ENCODE measurements around the gene STUB1.
A peak's percentile ranks its signal among the peaks of the same experiment; 100 is the strongest.

STUB1 gene

GRCh38 chr16:679814-680624 is at the start of gene STUB1:
STUB1 (plus strand) TSS chr16:680410; CDS start chr16:680526, 116 bp downstream.
- Histone ChIP-seq H3K79me2 (ENCODE audit: insufficient read depth, low read depth) (peaks cover 18% of the 10 kb centered on the region), H3K4me1 (ENCODE audit: low read depth, poor library complexity, severe bottlenecking) (no peaks in the 10 kb centered on the region), H2AFZ (ENCODE audit: low read depth) (peak within 1 kb of the TSS; percentile 69)

DNA sequence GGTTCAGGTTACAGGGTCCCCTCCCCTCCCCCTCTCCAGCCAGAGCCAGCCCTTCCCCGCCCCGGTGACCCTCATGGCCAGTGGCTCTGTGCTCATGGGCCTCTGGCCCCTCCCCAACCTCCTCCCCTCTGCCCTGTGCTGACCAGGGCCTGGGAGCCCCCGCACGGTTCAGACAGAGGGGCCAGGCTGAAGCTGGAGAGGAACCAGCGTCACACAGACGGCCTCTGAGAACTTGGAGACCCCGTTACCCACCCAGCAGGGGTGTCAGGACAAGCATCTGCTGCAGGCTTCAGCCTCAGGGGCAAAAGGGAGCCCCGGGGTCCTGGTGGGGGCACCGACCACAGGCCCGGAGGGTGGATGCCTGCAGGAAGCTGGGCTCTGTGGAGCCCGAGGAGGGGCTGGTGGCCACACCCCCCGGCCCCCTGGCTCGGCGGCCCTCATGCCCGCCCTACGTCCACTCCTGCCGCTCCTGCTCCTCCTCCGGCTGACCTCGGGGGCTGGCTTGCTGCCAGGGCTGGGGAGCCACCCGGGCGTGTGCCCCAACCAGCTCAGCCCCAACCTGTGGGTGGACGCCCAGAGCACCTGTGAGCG is 49.3 kb upstream of the STUB1 start, which contains the start of gene WFIKKN1:
Gene WFIKKN1, plus strand, starts transcription at position 171 of the 591 bp plus-strand sequence. Its CDS starts 269 bp downstream, at position 440.
- no peak within 1 kb of the TSS for H3K9ac ChIP-seq
- no peaks in the 10 kb centered on the region for H3K27me3 ChIP-seq (ENCODE audit: insufficient read depth, low read depth)
- H3K4me1 ChIP-seq (ENCODE audit: low read depth, poor library complexity, severe bottlenecking) = peaks cover 3% of the 10 kb centered on the region
- no peaks in the 10 kb centered on the region for H4K20me1 ChIP-seq (ENCODE audit: insufficient read depth)
- no peak within 1 kb of the TSS for H3K4me3 ChIP-seq (IDR thresholded peaks at IDR 0.05; ENCODE audit: insufficient read depth, low read depth, low read length)
- TF ChIP-seq, protein P1, sequence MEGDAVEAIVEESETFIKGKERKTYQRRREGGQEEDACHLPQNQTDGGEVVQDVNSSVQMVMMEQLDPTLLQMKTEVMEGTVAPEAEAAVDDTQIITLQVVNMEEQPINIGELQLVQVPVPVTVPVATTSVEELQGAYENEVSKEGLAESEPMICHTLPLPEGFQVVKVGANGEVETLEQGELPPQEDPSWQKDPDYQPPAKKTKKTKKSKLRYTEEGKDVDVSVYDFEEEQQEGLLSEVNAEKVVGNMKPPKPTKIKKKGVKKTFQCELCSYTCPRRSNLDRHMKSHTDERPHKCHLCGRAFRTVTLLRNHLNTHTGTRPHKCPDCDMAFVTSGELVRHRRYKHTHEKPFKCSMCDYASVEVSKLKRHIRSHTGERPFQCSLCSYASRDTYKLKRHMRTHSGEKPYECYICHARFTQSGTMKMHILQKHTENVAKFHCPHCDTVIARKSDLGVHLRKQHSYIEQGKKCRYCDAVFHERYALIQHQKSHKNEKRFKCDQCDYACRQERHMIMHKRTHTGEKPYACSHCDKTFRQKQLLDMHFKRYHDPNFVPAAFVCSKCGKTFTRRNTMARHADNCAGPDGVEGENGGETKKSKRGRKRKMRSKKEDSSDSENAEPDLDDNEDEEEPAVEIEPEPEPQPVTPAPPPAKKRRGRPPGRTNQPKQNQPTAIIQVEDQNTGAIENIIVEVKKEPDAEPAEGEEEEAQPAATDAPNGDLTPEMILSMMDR (conservative IDR thresholded peaks at IDR 0.05; ENCODE audit: low read depth, low read length) = no peak
- no peaks in the 10 kb centered on the region; the same call in 1 of the 2 replicates for H3K36me3 ChIP-seq (ENCODE audit: insufficient read depth)
- no peak within 1 kb of the TSS for H3K4me2 ChIP-seq
- peaks cover 11% of the 10 kb centered on the region; the same call in 1 of the 2 replicates for H3K79me2 ChIP-seq (ENCODE audit: insufficient read depth, low read depth)
- H3K27ac ChIP-seq = no peak within 1 kb of the TSS
- H2AFZ ChIP-seq (ENCODE audit: low read depth) = no peak within 1 kb of the TSS

More at GRCh38 chr16:679814-680624, at the start of gene STUB1:
- peak within 1 kb of the TSS; percentile 44; the same call in 1 of the 2 replicates for H3K27ac ChIP-seq
- H4K20me1 ChIP-seq (ENCODE audit: insufficient read depth) = no peaks in the 10 kb centered on the region
- peak within 1 kb of the TSS; percentile 55; the same call in 1 of the 2 replicates for H3K9ac ChIP-seq
- H3K36me3 ChIP-seq (ENCODE audit: insufficient read depth) = no peaks in the 10 kb centered on the region; the same call in 1 of the 2 replicates
- H3K4me3 ChIP-seq (IDR thresholded peaks at IDR 0.05; ENCODE audit: insufficient read depth, low read depth, low read length) = no peak within 1 kb of the TSS
- no peaks in the 10 kb centered on the region for H3K27me3 ChIP-seq (ENCODE audit: insufficient read depth, low read depth)
- TF ChIP-seq, protein P1 (conservative IDR thresholded peaks at IDR 0.05; ENCODE audit: low read depth, low read length) = no peak
- peak within 1 kb of the TSS; percentile 91 for H3K4me2 ChIP-seq

GRCh38 chr16:631808-632358 is 48.3 kb upstream of the STUB1 start:
- no peak overlapping the region for H3K9ac ChIP-seq
- TF ChIP-seq, protein P1 (conservative IDR thresholded peaks at IDR 0.05; ENCODE audit: low read depth, low read length) = no peak
- no peaks in the 10 kb centered on the region for H3K27me3 ChIP-seq (ENCODE audit: insufficient read depth, low read depth)
- peaks cover 12% of the 10 kb centered on the region; the same call in 1 of the 2 replicates for H3K79me2 ChIP-seq (ENCODE audit: insufficient read depth, low read depth)
- H4K20me1 ChIP-seq (ENCODE audit: insufficient read depth) = no peaks in the 10 kb centered on the region
- no peak overlapping the region for H3K4me3 ChIP-seq (IDR thresholded peaks at IDR 0.05; ENCODE audit: insufficient read depth, low read depth, low read length)
- no peak overlapping the region for H3K27ac ChIP-seq
- H3K4me1 ChIP-seq (ENCODE audit: low read depth, poor library complexity, severe bottlenecking) = peaks cover 3% of the 10 kb centered on the region
- H2AFZ ChIP-seq (ENCODE audit: low read depth) = no peak overlapping the region
- no peak overlapping the region for H3K4me2 ChIP-seq
- no peaks in the 10 kb centered on the region; the same call in 1 of the 2 replicates for H3K36me3 ChIP-seq (ENCODE audit: insufficient read depth)

DNA sequence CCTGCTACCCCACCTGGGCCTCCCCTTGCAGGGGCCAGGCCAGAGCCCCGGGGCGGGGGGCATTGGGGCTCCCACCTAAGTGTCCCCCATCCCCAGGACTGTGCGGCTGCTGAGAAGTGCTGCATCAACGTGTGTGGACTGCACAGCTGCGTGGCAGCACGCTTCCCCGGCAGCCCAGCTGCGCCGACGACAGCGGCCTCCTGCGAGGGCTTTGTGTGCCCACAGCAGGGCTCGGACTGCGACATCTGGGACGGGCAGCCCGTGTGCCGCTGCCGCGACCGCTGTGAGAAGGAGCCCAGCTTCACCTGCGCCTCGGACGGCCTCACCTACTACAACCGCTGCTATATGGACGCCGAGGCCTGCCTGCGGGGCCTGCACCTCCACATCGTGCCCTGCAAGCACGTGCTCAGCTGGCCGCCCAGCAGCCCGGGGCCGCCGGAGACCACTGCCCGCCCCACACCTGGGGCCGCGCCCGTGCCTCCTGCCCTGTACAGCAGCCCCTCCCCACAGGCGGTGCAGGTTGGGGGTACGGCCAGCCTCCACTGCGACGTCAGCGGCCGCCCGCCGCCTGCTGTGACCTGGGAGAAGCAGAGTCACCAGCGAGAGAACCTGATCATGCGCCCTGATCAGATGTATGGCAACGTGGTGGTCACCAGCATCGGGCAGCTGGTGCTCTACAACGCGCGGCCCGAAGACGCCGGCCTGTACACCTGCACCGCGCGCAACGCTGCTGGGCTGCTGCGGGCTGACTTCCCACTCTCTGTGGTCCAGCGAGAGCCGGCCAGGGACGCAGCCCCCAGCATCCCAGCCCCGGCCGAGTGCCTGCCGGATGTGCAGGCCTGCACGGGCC is 47.5 kb upstream of the STUB1 start:
- H4K20me1 ChIP-seq (ENCODE audit: insufficient read depth) = no peaks in the 10 kb centered on the region
- no peak overlapping the region for H3K9ac ChIP-seq
- H3K27me3 ChIP-seq (ENCODE audit: insufficient read depth, low read depth) = no peaks in the 10 kb centered on the region
- H3K4me2 ChIP-seq = no peak overlapping the region
- no peak overlapping the region for H3K4me3 ChIP-seq (IDR thresholded peaks at IDR 0.05; ENCODE audit: insufficient read depth, low read depth, low read length)
- H2AFZ ChIP-seq (ENCODE audit: low read depth) = no peak overlapping the region
- peaks cover 12% of the 10 kb centered on the region; the same call in 1 of the 2 replicates for H3K79me2 ChIP-seq (ENCODE audit: insufficient read depth, low read depth)
- H3K36me3 ChIP-seq (ENCODE audit: insufficient read depth) = no peaks in the 10 kb centered on the region; the same call in 1 of the 2 replicates
- H3K4me1 ChIP-seq (ENCODE audit: low read depth, poor library complexity, severe bottlenecking) = peaks cover 6% of the 10 kb centered on the region
- TF ChIP-seq, protein P1 (conservative IDR thresholded peaks at IDR 0.05; ENCODE audit: low read depth, low read length) = no peak
- no peak overlapping the region for H3K27ac ChIP-seq
